A673 (cell line): ENCODE measurements around the gene LRRC27.

ENCODE experiments used
- EZH2 ChIP-seq: fragments of 200-600 bp; sonication (generic); IDR thresholded peaks from 2 replicates; pipeline ENCODE4 v1.6.1; 2017; ENCODE audit warnings: borderline replicate concordance, low read depth, mild to moderate bottlenecking, mixed read lengths, antibody characterized with exemption, low read length; ENCODE audit not compliant: poor library complexity, severe bottlenecking
- TF ChIP-seq, protein P1 (sequence below): fragments of 300-800, 200-600 bp; sonication (generic); conservative IDR thresholded peaks from 2 replicates; pipeline ENCODE4 v1.5.1; 2017; ENCODE audit warnings: low read depth, mild to moderate bottlenecking, antibody characterized with exemption, low read length, moderate library complexity, mixed read lengths

GRCh38 chr10:132406181-132406580 is 74.2 kb downstream of the LRRC27 start:
- TF ChIP-seq, protein P1, sequence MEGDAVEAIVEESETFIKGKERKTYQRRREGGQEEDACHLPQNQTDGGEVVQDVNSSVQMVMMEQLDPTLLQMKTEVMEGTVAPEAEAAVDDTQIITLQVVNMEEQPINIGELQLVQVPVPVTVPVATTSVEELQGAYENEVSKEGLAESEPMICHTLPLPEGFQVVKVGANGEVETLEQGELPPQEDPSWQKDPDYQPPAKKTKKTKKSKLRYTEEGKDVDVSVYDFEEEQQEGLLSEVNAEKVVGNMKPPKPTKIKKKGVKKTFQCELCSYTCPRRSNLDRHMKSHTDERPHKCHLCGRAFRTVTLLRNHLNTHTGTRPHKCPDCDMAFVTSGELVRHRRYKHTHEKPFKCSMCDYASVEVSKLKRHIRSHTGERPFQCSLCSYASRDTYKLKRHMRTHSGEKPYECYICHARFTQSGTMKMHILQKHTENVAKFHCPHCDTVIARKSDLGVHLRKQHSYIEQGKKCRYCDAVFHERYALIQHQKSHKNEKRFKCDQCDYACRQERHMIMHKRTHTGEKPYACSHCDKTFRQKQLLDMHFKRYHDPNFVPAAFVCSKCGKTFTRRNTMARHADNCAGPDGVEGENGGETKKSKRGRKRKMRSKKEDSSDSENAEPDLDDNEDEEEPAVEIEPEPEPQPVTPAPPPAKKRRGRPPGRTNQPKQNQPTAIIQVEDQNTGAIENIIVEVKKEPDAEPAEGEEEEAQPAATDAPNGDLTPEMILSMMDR: no peak
- TF ChIP-seq EZH2: no peak
